ENCODE results near the gene GPR108. TPM values are rescaled to one million over a fixed set of nuclear protein-coding genes. Genes with fewer than 3 reads are reported as not detected.

Gene GPR108
- total RNA-seq, 1 donor from 2014 or later, result 48.7 TPM

GRCh38 chr19:6737873-6738786, 750 bp upstream of the GPR108 start:
- no peak for DNase-seq (ENCODE audit: extremely low read depth, low read depth, low spot score)

- no peak for DNase-seq (ENCODE audit: extremely low read depth, low read depth, low spot score)
These were observed 480 bp downstream of the GPR108 start for GRCh38 chr19:6736917-6737283.

GRCh38 chr19:6736169-6736916, 1.0 kb downstream of the GPR108 start:
- DNase-seq (ENCODE audit: extremely low read depth, low read depth, low spot score), result no peak

GRCh38 chr19:6735181-6735911, 2.0 kb downstream of the GPR108 start:
- DNase-seq (ENCODE audit: extremely low read depth, low read depth, low spot score), result no peak

- no peak for DNase-seq (ENCODE audit: extremely low read depth, low read depth, low spot score)
These were observed 3.2 kb downstream of the GPR108 start for GRCh38 chr19:6734096-6734696.

GRCh38 chr19:6733338-6734095, 3.9 kb downstream of the GPR108 start:
- no peak for DNase-seq (ENCODE audit: extremely low read depth, low read depth, low spot score)

GRCh38 chr19:6732803-6733337, 4.5 kb downstream of the GPR108 start:
- DNase-seq (ENCODE audit: extremely low read depth, low read depth, low spot score), result no peak

- no peak for DNase-seq (ENCODE audit: extremely low read depth, low read depth, low spot score)
These were observed 5.6 kb downstream of the GPR108 start for GRCh38 chr19:6731822-6732221.

GRCh38 chr19:6730941-6731670, 6.3 kb downstream of the GPR108 start:
- no peak for DNase-seq (ENCODE audit: extremely low read depth, low read depth, low spot score)

GRCh38 chr19:6730153-6730804, 7.1 kb downstream of the GPR108 start:
- DNase-seq (ENCODE audit: extremely low read depth, low read depth, low spot score), result no peak

- DNase-seq (ENCODE audit: extremely low read depth, low read depth, low spot score), result no peak
These were observed 7.7 kb downstream of the GPR108 start for GRCh38 chr19:6729573-6730152.

GRCh38 chr19:6728346-6728745, 9.0 kb downstream of the GPR108 start:
- DNase-seq (ENCODE audit: extremely low read depth, low read depth, low spot score), result no peak

GRCh38 chr19:6725513-6726231, 11.7 kb downstream of the GPR108 start:
- DNase-seq (ENCODE audit: extremely low read depth, low read depth, low spot score), result no peak

- no peak for DNase-seq (ENCODE audit: extremely low read depth, low read depth, low spot score)
These were observed 12.5 kb downstream of the GPR108 start for GRCh38 chr19:6724631-6725492.

- DNase-seq (ENCODE audit: extremely low read depth, low read depth, low spot score), result no peak
These were observed 13.6 kb downstream of the GPR108 start for GRCh38 chr19:6723738-6724137.

- no peak for DNase-seq (ENCODE audit: extremely low read depth, low read depth, low spot score)
These were observed 14.2 kb downstream of the GPR108 start for GRCh38 chr19:6723108-6723618.

GRCh38 chr19:6721773-6722172, 15.6 kb downstream of the GPR108 start:
- no peak for DNase-seq (ENCODE audit: extremely low read depth, low read depth, low spot score)
